HepG2 (cell line): Measurements from ENCODE around the gene SLC2A4. TPM values are rescaled to one million over a fixed set of nuclear protein-coding genes. Genes with fewer than 3 reads are reported as not detected.

Experiments
- ATAC-seq: fragments of 200-7000 bp; cut with Tn5 transposase; 3 replicates; pipeline ENCODE4 v1.9.1; 2020; ENCODE audit warnings: mild to moderate bottlenecking, moderate library complexity
- BruUV-seq: library from RNA; stranded (reverse); fragments of 400-500 nt; replicated peaks from 2 replicates; lab custom pipeline; 2021; lab: Mats Ljungman, UMichigan
- CTCF ChIA-PET: fragments of 300-600 bp; formaldehyde crosslinking; extraction: SDS; loops from one replicate; lab custom pipeline; 2021; ENCODE audit warnings: low total read pairs, inconsistent platforms, low intra/inter-chr PET ratio; lab: Yijun Ruan, JAX
- POLR2A ChIA-PET: fragments of 350-600 bp; sonication (Branson Sonifier 250); formaldehyde crosslinking; loops from one replicate; lab custom pipeline; 2020; ENCODE audit warnings: antibody characterized with exemption, inconsistent platforms; lab: Yijun Ruan, JAX
- DNase-seq: peaks from one replicate; pipeline ENCODE4 v3.0.0-alpha.2; 2015; ENCODE audit warnings: low spot score
- FAIRE-seq: peaks from 3 replicates; lab custom pipeline; 2011; peaks lifted over from hg19 to GRCh38; lab: Jason Lieb, UNC
- H2AFZ ChIP-seq: one replicate; pipeline ENCODE4 v1.6.1; 2011; ENCODE audit warnings: low read length, inconsistent platforms
- H3K27ac ChIP-seq: fragments of 300-600 bp; 3 replicates; pipeline ENCODE4 v1.8.0; 2011; ENCODE audit warnings: mixed run types, mild to moderate bottlenecking, mixed read lengths, low read length, inconsistent platforms; ENCODE audit not compliant: insufficient read depth; ENCODE audit errors: extremely low read length
- H3K27me3 ChIP-seq, 2 experiments: fragments of 200-600 bp in 1 of 2; 2 replicates in 1 of 2; 3 replicates in 1 of 2; pipeline versions ENCODE4 v1.6.0 to v1.8.0; 2011; ENCODE audit warnings: low read length in 2 of 2, mild to moderate bottlenecking in 2 of 2, moderate library complexity in 2 of 2, inconsistent platforms in 1 of 2; ENCODE audit not compliant: insufficient read depth in 2 of 2, control insufficient read depth in 1 of 2
- H3K36me3 ChIP-seq, 2 experiments: fragments of 200-600 bp in 1 of 2; replicated peaks in 1 of 2; 2 replicates in 1 of 2; 3 replicates in 1 of 2; pipeline versions ENCODE4 v1.5.1 to v1.8.0; 2011; ENCODE audit warnings: low read length in 2 of 2, inconsistent platforms in 1 of 2; ENCODE audit not compliant: insufficient read depth in 2 of 2, control insufficient read depth in 1 of 2
- H3K4me1 ChIP-seq: 2 replicates; pipeline ENCODE4 v1.5.1; 2012; ENCODE audit warnings: low read length, inconsistent platforms; ENCODE audit not compliant: insufficient read depth
- H3K4me2 ChIP-seq: 2 replicates; pipeline ENCODE4 v1.6.0; 2011; ENCODE audit warnings: low read depth, low read length, inconsistent platforms
- H3K4me3 ChIP-seq, 3 experiments: fragments of 200-600 bp in 1 of 3; sonication (generic), shearing (Covaris generic) in 1 of 3; replicated peaks in 1 of 3; 2 replicates each; pipeline ENCODE4 v1.5.1; 2011 to 2016; ENCODE audit warnings: low read length in 3 of 3, inconsistent platforms in 2 of 3, low read depth in 2 of 3, mild to moderate bottlenecking in 2 of 3, control low read depth in 1 of 3, mixed read lengths in 1 of 3; ENCODE audit not compliant: insufficient read depth in 1 of 3
- H3K79me2 ChIP-seq: one replicate; pipeline ENCODE4 v1.6.1; 2011; ENCODE audit warnings: low read length, inconsistent platforms; ENCODE audit not compliant: insufficient read depth
- H3K9ac ChIP-seq: 2 replicates; pipeline ENCODE4 v1.6.0; 2011; ENCODE audit warnings: mild to moderate bottlenecking, low read depth, low read length, inconsistent platforms; ENCODE audit not compliant: insufficient read depth
- H3K9me3 ChIP-seq: 2 replicates; pipeline ENCODE4 v1.5.1; 2012; ENCODE audit warnings: mild to moderate bottlenecking, low read length
- H4K20me1 ChIP-seq: 2 replicates; pipeline ENCODE4 v1.6.0; 2011; ENCODE audit warnings: inconsistent platforms, mild to moderate bottlenecking, low read length, moderate library complexity; ENCODE audit not compliant: insufficient read depth
- CHD4 ChIP-seq: fragments of 200-600 bp; sonication (generic); IDR thresholded peaks from 2 replicates; pipeline ENCODE4 v1.7.0; 2017; ENCODE audit warnings: mild to moderate bottlenecking, low read length, borderline replicate concordance
- FOXA3 ChIP-seq: IDR thresholded peaks from 2 replicates; pipeline ENCODE4 v1.6.1; 2016; ENCODE audit warnings: missing genetic modification reagents, missing compliant biosample characterization
- FOXP1 ChIP-seq, 2 experiments: fragments of 450-650 bp in 1 of 2; IDR thresholded peaks; 2 replicates each; pipeline ENCODE4 v1.6.1; 2017 to 2018; ENCODE audit warnings: antibody characterized with exemption in 1 of 2
- GATAD1 ChIP-seq: IDR thresholded peaks from 2 replicates; pipeline ENCODE4 v1.6.1; 2016; ENCODE audit warnings: missing genetic modification reagents, missing compliant biosample characterization
- IRX3 ChIP-seq: sonication (generic); formaldehyde crosslinking; IDR thresholded peaks from 2 replicates; pipeline ENCODE4 v1.8.1; 2023; ENCODE audit warnings: mild to moderate bottlenecking, low read depth, missing genetic modification reagents, borderline replicate concordance
- MAFF ChIP-seq: IDR thresholded peaks from 2 replicates; pipeline ENCODE4 v1.6.1; 2011; ENCODE audit warnings: low read depth, low read length, improper control_type of control experiment
- MAFK ChIP-seq, 2 experiments: IDR thresholded peaks in 1 of 2; conservative IDR thresholded peaks in 1 of 2; 2 replicates each; pipeline ENCODE4 v1.6.1; 2011; ENCODE audit warnings: improper control_type of control experiment in 2 of 2, low read length in 2 of 2
- MATR3 ChIP-seq: sonication (generic); formaldehyde crosslinking; IDR thresholded peaks from 2 replicates; pipeline ENCODE4 v1.4.0; 2020; ENCODE audit warnings: missing genetic modification reagents
- SMC3 ChIP-seq: IDR thresholded peaks from 2 replicates; pipeline ENCODE4 v1.6.1; 2011; ENCODE audit warnings: low read length, improper control_type of control experiment
- TEAD2 ChIP-seq: sonication (generic); formaldehyde crosslinking; IDR thresholded peaks from 2 replicates; pipeline ENCODE4 v1.9.0; 2021; ENCODE audit warnings: missing genetic modification reagents
- ZNF225 ChIP-seq: sonication (generic); formaldehyde crosslinking; IDR thresholded peaks from 2 replicates; pipeline ENCODE4 v1.4.0; 2020; ENCODE audit warnings: mild to moderate bottlenecking, missing genetic modification reagents
- ZNF263 ChIP-seq: sonication (generic); formaldehyde crosslinking; IDR thresholded peaks from 2 replicates; pipeline ENCODE4 v1.4.0; 2020; ENCODE audit warnings: missing genetic modification reagents
- WGBS: methylation state at CpG from one replicate; pipeline ENCODE4 v1.1.6; 2017; ENCODE audit warnings: low lambda C conversion rate; 5-methylcytosine and 5-hydroxymethylcytosine counted together
- in situ Hi-C: cut with HindIII; loops from 2 replicates; pipeline ENCODE4 v1.10.0; 2017; ENCODE audit warnings: low pct_unique_long_range_greater_than_20kb; ENCODE audit not compliant: extremely low pct_ligation_motif_present
- intact Hi-C: fragments of 100-400 bp; cut with micrococcal nuclease; formaldehyde crosslinking; loops from one replicate; pipeline ENCODE4 v1.10.0; 2022; ENCODE audit not compliant: unreplicated experiment
- polyA plus RNA-seq, 8 experiments: library from polyadenylated mRNA; depleted of rRNA in 3 of 8; stranded (reverse) in 7 of 8; unstranded in 1 of 8; fragments of >200 nt; fragmentation: Illumina TruSeq in 4 of 8; extraction: Trizol in 4 of 8; gene quantifications; 2 replicates each; pipeline versions ENCODE4 v1.2.1 to v1.2.3, GENCODE V29; 2011 to 2016; ENCODE audit warnings: low read depth in 4 of 8, missing spikeins in 1 of 8, mixed read lengths in 1 of 8; ENCODE audit not compliant: insufficient read depth in 1 of 8
- total RNA-seq, 5 experiments: library from RNA; depleted of rRNA; stranded (reverse); fragments of >200 nt; fragmentation: Illumina TruSeq; extraction: Trizol; gene quantifications; 2 replicates each; pipeline ENCODE4 v1.2.3, GENCODE V29; 2016; ENCODE audit warnings: low read depth in 1 of 5
- TF ChIP-seq, protein P1 (sequence below): sonication (generic); formaldehyde crosslinking; IDR thresholded peaks from 2 replicates; pipeline ENCODE4 v1.4.0; 2020; ENCODE audit warnings: mild to moderate bottlenecking, missing genetic modification reagents
- TF ChIP-seq, protein P2 (sequence below): sonication (generic); formaldehyde crosslinking; IDR thresholded peaks from 2 replicates; pipeline ENCODE4; 2020; ENCODE audit warnings: missing genetic modification reagents, mild to moderate bottlenecking, borderline replicate concordance
- TF ChIP-seq, protein P3 (sequence below): sonication (generic); formaldehyde crosslinking; IDR thresholded peaks from 2 replicates; pipeline ENCODE4 v1.9.0; 2021; ENCODE audit warnings: missing genetic modification reagents, mild to moderate bottlenecking, borderline replicate concordance
- TF ChIP-seq, protein P4 (sequence below): sonication (generic); formaldehyde crosslinking; IDR thresholded peaks from 2 replicates; pipeline ENCODE4 v1.4.0; 2020; ENCODE audit warnings: missing genetic modification reagents
- TF ChIP-seq, protein P5 (sequence below): sonication (generic); formaldehyde crosslinking; IDR thresholded peaks from 2 replicates; pipeline ENCODE4 v1.4.0; 2020; ENCODE audit warnings: mild to moderate bottlenecking, missing genetic modification reagents

The SLC2A4 gene
- total and polyA plus RNA-seq, 2 of the 13 experiments (the other 11 are each of a cell fraction or from before 2014, with no cell fraction given), result 4.9 to 5.8 TPM

DNA sequence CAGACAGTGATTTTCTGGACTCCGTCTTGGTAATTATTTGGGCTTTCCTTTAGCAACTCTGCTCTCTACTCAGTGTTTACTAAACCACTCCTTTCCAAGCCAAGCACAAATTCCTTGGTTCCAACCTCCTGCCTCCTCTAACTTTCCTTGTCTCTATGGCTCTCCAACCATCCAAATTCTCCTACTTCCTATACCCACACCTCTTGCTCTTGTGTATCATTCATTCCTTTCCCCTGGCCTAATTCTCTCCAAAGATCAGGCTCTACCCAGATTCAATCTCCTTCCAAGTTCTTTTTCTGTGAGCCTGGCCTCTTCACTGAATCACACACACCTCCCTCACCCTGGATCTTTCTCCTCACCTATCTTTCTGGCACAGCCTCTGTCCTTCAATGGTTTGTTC is 46.5 kb downstream of the SLC2A4 start:
- Histone ChIP-seq H3K9ac (peak overlapping the region; percentile 83), H3K4me3 (peak overlapping the region in 2 of 3 experiments; percentile 90 to 97; a peak in 3 of 6 replicates), H4K20me1 (no peaks in the 10 kb centered on the region), H3K9me3 (no peaks in the 10 kb centered on the region), H3K4me1 (peaks cover 24% of the 10 kb centered on the region), H2AFZ (no peak overlapping the region), H3K27me3 (peaks cover 0 to 4% of the 10 kb centered on the region in 2 experiments; a peak in 2 of 5 replicates), H3K36me3 (peaks cover 11 to 30% of the 10 kb centered on the region in 2 experiments), H3K27ac (no peak overlapping the region), H3K79me2 (peaks cover 12% of the 10 kb centered on the region), H3K4me2 (peak overlapping the region; percentile 91)
- no TSS peak for BruUV-seq
- DNase-seq (no peak), ATAC-seq (no peak), FAIRE-seq (no peak)
- in situ Hi-C loops, result no loop called here
- WGBS, result 100% methylated on average over 1 of the region's 1 CpG
- ChIA-PET POLR2A (interaction anchor here (2.6 to 2.7 kb wide), 2 partner anchors 14 to 16 kb away, joined by 25 to 47 read pairs; partner anchors contain the start of gene GPS2), CTCF (no interaction called here)
- intact Hi-C loops, result loop anchor here (2.0 kb wide), 1 partner anchor 23 kb away; no protein-coding TSS in a partner anchor
- TF ChIP-seq, protein P1, sequence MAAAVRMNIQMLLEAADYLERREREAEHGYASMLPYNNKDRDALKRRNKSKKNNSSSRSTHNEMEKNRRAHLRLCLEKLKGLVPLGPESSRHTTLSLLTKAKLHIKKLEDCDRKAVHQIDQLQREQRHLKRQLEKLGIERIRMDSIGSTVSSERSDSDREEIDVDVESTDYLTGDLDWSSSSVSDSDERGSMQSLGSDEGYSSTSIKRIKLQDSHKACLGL, result no peak
- TF ChIP-seq, protein P2, sequence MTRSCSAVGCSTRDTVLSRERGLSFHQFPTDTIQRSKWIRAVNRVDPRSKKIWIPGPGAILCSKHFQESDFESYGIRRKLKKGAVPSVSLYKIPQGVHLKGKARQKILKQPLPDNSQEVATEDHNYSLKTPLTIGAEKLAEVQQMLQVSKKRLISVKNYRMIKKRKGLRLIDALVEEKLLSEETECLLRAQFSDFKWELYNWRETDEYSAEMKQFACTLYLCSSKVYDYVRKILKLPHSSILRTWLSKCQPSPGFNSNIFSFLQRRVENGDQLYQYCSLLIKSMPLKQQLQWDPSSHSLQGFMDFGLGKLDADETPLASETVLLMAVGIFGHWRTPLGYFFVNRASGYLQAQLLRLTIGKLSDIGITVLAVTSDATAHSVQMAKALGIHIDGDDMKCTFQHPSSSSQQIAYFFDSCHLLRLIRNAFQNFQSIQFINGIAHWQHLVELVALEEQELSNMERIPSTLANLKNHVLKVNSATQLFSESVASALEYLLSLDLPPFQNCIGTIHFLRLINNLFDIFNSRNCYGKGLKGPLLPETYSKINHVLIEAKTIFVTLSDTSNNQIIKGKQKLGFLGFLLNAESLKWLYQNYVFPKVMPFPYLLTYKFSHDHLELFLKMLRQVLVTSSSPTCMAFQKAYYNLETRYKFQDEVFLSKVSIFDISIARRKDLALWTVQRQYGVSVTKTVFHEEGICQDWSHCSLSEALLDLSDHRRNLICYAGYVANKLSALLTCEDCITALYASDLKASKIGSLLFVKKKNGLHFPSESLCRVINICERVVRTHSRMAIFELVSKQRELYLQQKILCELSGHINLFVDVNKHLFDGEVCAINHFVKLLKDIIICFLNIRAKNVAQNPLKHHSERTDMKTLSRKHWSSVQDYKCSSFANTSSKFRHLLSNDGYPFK (CRISPR knock-in tag), result no peak
- TF ChIP-seq MAFK (conservative IDR thresholded peaks at IDR 0.05 in 1 of 2, IDR thresholded peaks at IDR 0.05 in 1 of 2; ENCODE audit: low read length in 2 of 2) (no peak), FOXP1 (IDR thresholded peaks at IDR 0.05) (no peak), FOXP1 (CRISPR knock-in tag; IDR thresholded peaks at IDR 0.05) (no peak), GATAD1 (CRISPR knock-in tag) (no peak), MAFF (no peak), MATR3 (CRISPR knock-in tag) (no peak), FOXA3 (CRISPR knock-in tag) (no peak), ZNF263 (no peak), ZNF225 (CRISPR knock-in tag) (no peak), CHD4 (no peak), SMC3 (no peak), IRX3 (CRISPR knock-in tag) (no peak), TEAD2 (CRISPR knock-in tag) (no peak)
- TF ChIP-seq, protein P3, sequence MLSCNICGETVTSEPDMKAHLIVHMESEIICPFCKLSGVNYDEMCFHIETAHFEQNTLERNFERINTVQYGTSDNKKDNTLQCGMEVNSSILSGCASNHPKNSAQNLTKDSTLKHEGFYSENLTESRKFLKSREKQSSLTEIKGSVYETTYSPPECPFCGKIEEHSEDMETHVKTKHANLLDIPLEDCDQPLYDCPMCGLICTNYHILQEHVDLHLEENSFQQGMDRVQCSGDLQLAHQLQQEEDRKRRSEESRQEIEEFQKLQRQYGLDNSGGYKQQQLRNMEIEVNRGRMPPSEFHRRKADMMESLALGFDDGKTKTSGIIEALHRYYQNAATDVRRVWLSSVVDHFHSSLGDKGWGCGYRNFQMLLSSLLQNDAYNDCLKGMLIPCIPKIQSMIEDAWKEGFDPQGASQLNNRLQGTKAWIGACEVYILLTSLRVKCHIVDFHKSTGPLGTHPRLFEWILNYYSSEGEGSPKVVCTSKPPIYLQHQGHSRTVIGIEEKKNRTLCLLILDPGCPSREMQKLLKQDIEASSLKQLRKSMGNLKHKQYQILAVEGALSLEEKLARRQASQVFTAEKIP (CRISPR knock-in tag), result no peak
- TF ChIP-seq, protein P4, sequence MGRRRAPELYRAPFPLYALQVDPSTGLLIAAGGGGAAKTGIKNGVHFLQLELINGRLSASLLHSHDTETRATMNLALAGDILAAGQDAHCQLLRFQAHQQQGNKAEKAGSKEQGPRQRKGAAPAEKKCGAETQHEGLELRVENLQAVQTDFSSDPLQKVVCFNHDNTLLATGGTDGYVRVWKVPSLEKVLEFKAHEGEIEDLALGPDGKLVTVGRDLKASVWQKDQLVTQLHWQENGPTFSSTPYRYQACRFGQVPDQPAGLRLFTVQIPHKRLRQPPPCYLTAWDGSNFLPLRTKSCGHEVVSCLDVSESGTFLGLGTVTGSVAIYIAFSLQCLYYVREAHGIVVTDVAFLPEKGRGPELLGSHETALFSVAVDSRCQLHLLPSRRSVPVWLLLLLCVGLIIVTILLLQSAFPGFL (CRISPR knock-in tag), result no peak
- TF ChIP-seq, protein P5, sequence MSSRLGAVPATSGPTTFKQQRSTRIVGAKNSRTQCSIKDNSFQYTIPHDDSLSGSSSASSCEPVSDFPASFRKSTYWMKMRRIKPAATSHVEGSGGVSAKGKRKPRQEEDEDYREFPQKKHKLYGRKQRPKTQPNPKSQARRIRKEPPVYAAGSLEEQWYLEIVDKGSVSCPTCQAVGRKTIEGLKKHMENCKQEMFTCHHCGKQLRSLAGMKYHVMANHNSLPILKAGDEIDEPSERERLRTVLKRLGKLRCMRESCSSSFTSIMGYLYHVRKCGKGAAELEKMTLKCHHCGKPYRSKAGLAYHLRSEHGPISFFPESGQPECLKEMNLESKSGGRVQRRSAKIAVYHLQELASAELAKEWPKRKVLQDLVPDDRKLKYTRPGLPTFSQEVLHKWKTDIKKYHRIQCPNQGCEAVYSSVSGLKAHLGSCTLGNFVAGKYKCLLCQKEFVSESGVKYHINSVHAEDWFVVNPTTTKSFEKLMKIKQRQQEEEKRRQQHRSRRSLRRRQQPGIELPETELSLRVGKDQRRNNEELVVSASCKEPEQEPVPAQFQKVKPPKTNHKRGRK (CRISPR knock-in tag), result no peak
